Endodermal cell (in vitro differentiated cells): ENCODE measurements around the gene PARVB. TPM values are rescaled to one million over a fixed set of nuclear protein-coding genes. Genes with fewer than 3 reads are reported as not detected.

Experiments
- DNase-seq: peaks from one replicate; pipeline ENCODE4 v3.0.0-alpha.2; 2017
- H3K27ac ChIP-seq: 2 replicates; pipeline ENCODE4 v1.5.1; 2013; ENCODE audit warnings: mild to moderate bottlenecking, low read depth, low read length, moderate library complexity
- H3K27me3 ChIP-seq: 2 replicates; pipeline ENCODE4 v1.6.1; 2013; ENCODE audit warnings: mild to moderate bottlenecking, low read length, moderate library complexity; ENCODE audit not compliant: insufficient read depth, control insufficient read depth, poor library complexity, severe bottlenecking
- H3K36me3 ChIP-seq: 2 replicates; pipeline ENCODE4 v1.7.0; 2013; ENCODE audit warnings: mild to moderate bottlenecking, low read length, moderate library complexity; ENCODE audit not compliant: control insufficient read depth, insufficient read depth
- H3K4me1 ChIP-seq: one replicate; pipeline ENCODE4 v1.7.0; 2013; ENCODE audit warnings: low read length; ENCODE audit not compliant: control insufficient read depth, insufficient read depth
- H3K4me3 ChIP-seq: 2 replicates; pipeline ENCODE4 v1.5.1; 2013; ENCODE audit warnings: mild to moderate bottlenecking, low read length, moderate library complexity
- H3K9ac ChIP-seq: 2 replicates; pipeline ENCODE4 v1.6.1; 2013; ENCODE audit warnings: mild to moderate bottlenecking, low read length, moderate library complexity; ENCODE audit not compliant: poor library complexity, severe bottlenecking; ENCODE audit errors: extremely low read depth
- H3K9me3 ChIP-seq: 2 replicates; pipeline ENCODE4 v1.6.1; 2013; ENCODE audit warnings: mild to moderate bottlenecking, low read length, moderate library complexity; ENCODE audit not compliant: control insufficient read depth
- H3K27ac Mint-ChIP-seq: 2 replicates; pipeline ENCODE4 v1.8.0; 2020; ENCODE audit warnings: mixed read lengths
- H3K27me3 Mint-ChIP-seq: 2 replicates; pipeline ENCODE4 v1.8.0; 2021; ENCODE audit warnings: mild to moderate bottlenecking, mixed read lengths; ENCODE audit not compliant: insufficient read depth
- H3K36me3 Mint-ChIP-seq: 2 replicates; pipeline ENCODE4 v1.8.0; 2020; ENCODE audit warnings: low read depth, mixed read lengths
- H3K4me1 Mint-ChIP-seq: 2 replicates; pipeline ENCODE4 v1.8.0; 2020; ENCODE audit warnings: mixed read lengths
- H3K4me3 Mint-ChIP-seq: 2 replicates; pipeline ENCODE4 v1.8.0; 2020; ENCODE audit warnings: mild to moderate bottlenecking, moderate library complexity, mixed read lengths
- H3K9me3 Mint-ChIP-seq: 2 replicates; pipeline ENCODE4 v1.8.0; 2020; ENCODE audit warnings: mild to moderate bottlenecking, mixed read lengths
- WGBS, 2 experiments: methylation state at CpG; one replicate each; pipeline versions ENCODE4 v1.1.5 to v1.1.7; 2013; ENCODE audit warnings: missing lambda C conversion rate in 2 of 2, mixed read lengths in 1 of 2; ENCODE audit not compliant: insufficient coverage in 1 of 2, insufficient read length in 1 of 2; 5-methylcytosine and 5-hydroxymethylcytosine counted together
- total RNA-seq, 2 donors: library from RNA; stranded (reverse); fragmentation: NEBNext Ultra II Directional in 1 of 2; extraction: Animal tissue kit (Norgen Biotek cat#: 25700) in 1 of 2; gene quantifications; 2 replicates in 1 of 2; 3 replicates in 1 of 2; pipeline ENCODE4 v1.2.1, GENCODE V29; 2021
- TF ChIP-seq, protein P1 (sequence below): fragments of 200-600 bp; sonication (generic); conservative IDR thresholded peaks from 2 replicates; pipeline ENCODE4 v1.5.0; 2021; ENCODE audit warnings: antibody characterized with exemption, mild to moderate bottlenecking

The PARVB gene
- total RNA-seq, 2 donors from 2014 or later: 29.6 to 32.3 TPM

DNA sequence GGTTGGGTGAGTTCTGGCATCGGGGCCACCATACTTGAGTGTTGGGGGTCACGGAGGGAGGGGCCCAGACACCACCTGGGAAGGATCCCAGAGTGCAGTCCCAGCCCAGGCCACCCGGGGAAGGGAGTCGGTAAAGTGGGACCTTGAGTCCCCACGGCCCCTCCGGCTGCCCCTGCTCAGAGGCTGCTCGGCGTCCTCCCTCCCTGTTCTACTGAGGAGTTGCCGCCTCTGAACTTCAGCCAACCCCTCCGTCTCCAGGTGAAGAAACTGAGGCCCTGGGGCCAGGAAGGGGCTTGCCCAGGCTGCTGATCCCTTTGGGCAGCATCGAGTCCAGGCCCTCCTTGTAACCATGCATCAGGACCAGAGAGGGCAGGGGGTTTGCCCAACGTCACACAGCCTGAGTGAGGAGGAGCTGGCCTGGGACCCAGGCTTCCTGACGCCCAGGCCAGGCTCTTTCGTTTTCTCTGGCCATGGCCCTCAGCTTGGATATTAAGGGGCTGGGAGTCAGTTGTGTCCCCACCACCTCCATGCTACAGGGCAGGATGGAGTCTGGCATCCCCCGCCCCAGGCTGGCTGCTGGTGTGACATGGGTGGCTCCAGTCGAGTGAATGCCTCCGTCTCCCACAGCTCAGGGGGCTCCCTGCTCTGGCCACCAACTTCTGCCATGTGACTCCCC lies 157.9 kb downstream of the PARVB start:
- Histone ChIP-seq H3K36me3 (no peaks in the 10 kb centered on the region), H3K4me3 (no peak overlapping the region), H3K9ac (no peak overlapping the region), H3K9me3 (no peaks in the 10 kb centered on the region), H3K27me3 (no peaks in the 10 kb centered on the region), H3K4me1 (peaks cover 12% of the 10 kb centered on the region), H3K27ac (no peak overlapping the region)
- Mint-ChIP-seq H3K4me3 (no peak overlapping the region), H3K27ac (no peak overlapping the region), H3K4me1 (peaks cover 13% of the 10 kb centered on the region), H3K27me3 (no peaks in the 10 kb centered on the region), H3K36me3 (no peaks in the 10 kb centered on the region), H3K9me3 (no peaks in the 10 kb centered on the region)
- no peak for DNase-seq
- WGBS, 2 experiments: 92% methylated on average over 5 to 17 of the region's 17 CpGs
- TF ChIP-seq, protein P1, sequence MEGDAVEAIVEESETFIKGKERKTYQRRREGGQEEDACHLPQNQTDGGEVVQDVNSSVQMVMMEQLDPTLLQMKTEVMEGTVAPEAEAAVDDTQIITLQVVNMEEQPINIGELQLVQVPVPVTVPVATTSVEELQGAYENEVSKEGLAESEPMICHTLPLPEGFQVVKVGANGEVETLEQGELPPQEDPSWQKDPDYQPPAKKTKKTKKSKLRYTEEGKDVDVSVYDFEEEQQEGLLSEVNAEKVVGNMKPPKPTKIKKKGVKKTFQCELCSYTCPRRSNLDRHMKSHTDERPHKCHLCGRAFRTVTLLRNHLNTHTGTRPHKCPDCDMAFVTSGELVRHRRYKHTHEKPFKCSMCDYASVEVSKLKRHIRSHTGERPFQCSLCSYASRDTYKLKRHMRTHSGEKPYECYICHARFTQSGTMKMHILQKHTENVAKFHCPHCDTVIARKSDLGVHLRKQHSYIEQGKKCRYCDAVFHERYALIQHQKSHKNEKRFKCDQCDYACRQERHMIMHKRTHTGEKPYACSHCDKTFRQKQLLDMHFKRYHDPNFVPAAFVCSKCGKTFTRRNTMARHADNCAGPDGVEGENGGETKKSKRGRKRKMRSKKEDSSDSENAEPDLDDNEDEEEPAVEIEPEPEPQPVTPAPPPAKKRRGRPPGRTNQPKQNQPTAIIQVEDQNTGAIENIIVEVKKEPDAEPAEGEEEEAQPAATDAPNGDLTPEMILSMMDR: peak; percentile 35

DNA sequence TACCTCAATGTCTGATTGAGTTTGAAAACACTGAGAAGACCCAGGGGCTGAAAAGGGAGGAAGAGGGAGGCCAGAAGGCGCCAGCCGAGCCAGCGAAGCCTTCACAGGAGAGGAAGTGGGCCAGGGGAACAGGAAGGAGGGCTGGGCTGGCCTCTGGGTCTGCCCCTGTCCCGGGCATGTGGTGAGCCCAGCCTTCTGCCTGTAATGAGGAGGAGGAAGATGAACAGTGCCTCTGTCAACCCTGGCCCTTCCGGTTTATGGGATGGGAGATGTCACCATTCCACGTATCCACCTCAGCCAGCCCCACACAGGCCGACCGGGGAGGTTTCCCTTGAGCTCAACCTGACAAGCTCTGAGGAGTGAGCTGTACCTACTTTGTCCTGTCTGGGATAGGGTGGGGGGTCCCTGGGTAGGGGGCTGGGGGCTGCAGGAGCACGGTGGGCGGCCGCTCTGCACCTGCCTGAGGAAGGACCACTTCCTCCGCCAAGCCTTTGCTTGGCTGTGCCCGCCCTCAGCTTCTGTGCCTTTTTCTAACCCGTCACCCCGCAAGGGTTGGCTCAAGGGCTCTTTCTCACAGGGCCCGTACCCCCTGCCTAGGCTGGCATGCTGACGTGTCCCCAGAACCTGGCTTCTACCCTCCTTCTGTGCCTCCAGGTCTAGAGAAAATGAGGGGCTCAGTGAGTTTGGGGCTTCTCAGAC lies 158.6 kb downstream of the PARVB start:
- Histone ChIP-seq H3K4me1 (peaks cover 12% of the 10 kb centered on the region), H3K27ac (no peak overlapping the region), H3K9me3 (no peaks in the 10 kb centered on the region), H3K9ac (no peak overlapping the region), H3K27me3 (no peaks in the 10 kb centered on the region), H3K4me3 (no peak overlapping the region), H3K36me3 (no peaks in the 10 kb centered on the region)
- TF ChIP-seq, protein P1: no peak
- Mint-ChIP-seq H3K36me3 (no peaks in the 10 kb centered on the region), H3K9me3 (no peaks in the 10 kb centered on the region), H3K27me3 (no peaks in the 10 kb centered on the region), H3K4me1 (peaks cover 13% of the 10 kb centered on the region), H3K4me3 (no peak overlapping the region), H3K27ac (no peak overlapping the region)
- WGBS, 2 experiments: 93 to 100% methylated on average over 7 to 17 of the region's 17 CpGs
- DNase-seq: no peak

DNA sequence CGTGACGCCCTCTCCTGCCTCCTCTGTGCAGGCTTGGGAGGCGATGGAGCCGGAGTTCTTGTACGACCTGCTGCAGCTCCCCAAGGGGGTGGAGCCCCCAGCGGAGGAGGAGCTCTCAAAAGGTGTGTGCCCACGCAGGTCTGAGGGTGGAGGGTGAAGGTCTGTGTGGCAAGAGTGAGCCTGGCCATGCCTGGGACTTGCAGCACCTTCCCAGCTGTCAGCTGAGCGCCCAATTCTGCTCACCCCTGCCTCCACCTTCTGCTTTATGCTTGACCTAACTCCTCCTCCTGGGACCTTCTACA lies 159.1 kb downstream of the PARVB start:
- no peak overlapping the region for H3K27ac ChIP-seq
- DNase-seq: no peak
- WGBS, 2 experiments: 89 to 100% methylated on average over 2 to 8 of the region's 8 CpGs
- TF ChIP-seq, protein P1: no peak
- H3K4me3 ChIP-seq: no peak overlapping the region
- no peaks in the 10 kb centered on the region for H3K36me3 ChIP-seq
- no peak overlapping the region for H3K4me3 Mint-ChIP-seq
- no peaks in the 10 kb centered on the region for H3K9me3 Mint-ChIP-seq
- H3K9me3 ChIP-seq: no peaks in the 10 kb centered on the region
- H3K36me3 Mint-ChIP-seq: no peaks in the 10 kb centered on the region
- H3K27ac Mint-ChIP-seq: no peak overlapping the region
- H3K27me3 ChIP-seq: no peaks in the 10 kb centered on the region
- H3K4me1 ChIP-seq: peaks cover 12% of the 10 kb centered on the region
- no peak overlapping the region for H3K9ac ChIP-seq
- peaks cover 13% of the 10 kb centered on the region for H3K4me1 Mint-ChIP-seq
- no peaks in the 10 kb centered on the region for H3K27me3 Mint-ChIP-seq
